Heart left ventricle (tissue), 13 donors: Measurements from ENCODE around the gene PLA2G4B.

Experiments
- CTCF ChIP-seq, 12 donors: fragments of 200-600 bp; sonication (generic) in 4 of 12; IDR thresholded peaks; one replicate each; pipeline versions ENCODE4 v1.5.0 to v1.8.0; 2018 to 2022; ENCODE audit warnings: antibody characterized with exemption in 12 of 12, mild to moderate bottlenecking in 5 of 12
- POLR2A ChIP-seq, 2 donors: fragments of 450-650 bp; IDR thresholded peaks; one replicate each; pipeline ENCODE4 v1.6.1; 2017; ENCODE audit warnings: antibody characterized with exemption in 2 of 2, mild to moderate bottlenecking in 2 of 2, moderate library complexity in 2 of 2
- donor health status: ischemic (EF 13 %, LVEDD 7.1; RV severe dilation, severe dysfunction).
- donor health status: DM: no; HTN: yes; CAD: no.
- donor health status: DM: no; HTN: no; CAD: no.
- donor health status: ischemic (EF 25% LVEDD 6.9; RV normal size, moderate dysfunction).
- donor health status: ischemic (EF 25% LVEDD 5.7; RV mildly dilated, moderate dysfunction).
- donor health status: ischemic (EF 35%, LVEDD 5.7; RV mildly dilated, moderate dysfunction).
- donor health status: nonischemic (EF 11% LVEDD 7.7; RV severe dilation, severe dysfunction).
- donor health status: DM: yes; HTN: yes; CAD: no.
- donor health status: PGD.
- donor health status: ischemic (EF 29% LVEDD 5.4; RV normal size, mild dysfunction).
- donor health status: nonischemic (EF 23%, LVEDD 6.1; RV moderate dilation, normal function).

- TF ChIP-seq POLR2A (IDR thresholded peaks at IDR 0.05) (no peak), CTCF (IDR thresholded peaks at IDR 0.05) (no peak)
Measured at GRCh38 chr15:41842229-41842628, 3.6 kb downstream of the PLA2G4B start.
